DOHH2 (cell line): ENCODE measurements around the gene CLEC1B.

Experiments
- H3F3A ChIP-seq: fragments of 200-600 bp; sonication (generic), shearing (Covaris generic); 2 replicates; pipeline ENCODE4 v1.6.0; 2016; ENCODE audit warnings: antibody characterized with exemption, mild to moderate bottlenecking; ENCODE audit not compliant: control insufficient read depth, insufficient read depth
- H3K27ac ChIP-seq: fragments of 200-600 bp; sonication (generic); 2 replicates; pipeline ENCODE4 v1.5.1; 2014; ENCODE audit warnings: low read depth, mild to moderate bottlenecking, low read length, moderate library complexity
- H3K27me3 ChIP-seq: fragments of 200-600 bp; sonication (generic); 2 replicates; pipeline ENCODE4 v1.6.1; 2014; ENCODE audit warnings: mild to moderate bottlenecking, low read length, mixed read lengths; ENCODE audit not compliant: control insufficient read depth
- H3K36me3 ChIP-seq: fragments of 200-600 bp; sonication (generic); 2 replicates; pipeline ENCODE4 v1.6.1; 2014; ENCODE audit warnings: mild to moderate bottlenecking, low read length, moderate library complexity, mixed read lengths; ENCODE audit not compliant: control insufficient read depth
- H3K4me1 ChIP-seq: fragments of 200-600 bp; sonication (generic); 2 replicates; pipeline ENCODE4 v1.6.1; 2014; ENCODE audit warnings: mild to moderate bottlenecking, low read length, mixed read lengths; ENCODE audit not compliant: control insufficient read depth
- H3K4me2 ChIP-seq: fragments of 200-600 bp; sonication (generic); 2 replicates; pipeline ENCODE4 v1.6.0; 2014; ENCODE audit warnings: mild to moderate bottlenecking, low read length, moderate library complexity
- H3K4me3 ChIP-seq: fragments of 200-600 bp; sonication (generic); 2 replicates; pipeline ENCODE4 v1.5.1; 2014; ENCODE audit warnings: mild to moderate bottlenecking, low read length, mixed read lengths
- H3K79me2 ChIP-seq: fragments of 200-600 bp; sonication (generic); 2 replicates; pipeline ENCODE4 v1.6.1; 2014; ENCODE audit warnings: mild to moderate bottlenecking, low read length, mixed read lengths; ENCODE audit not compliant: control insufficient read depth
- H3K9me2 ChIP-seq: fragments of 200-600 bp; sonication (generic); replicated peaks from 2 replicates; pipeline ENCODE4 v1.6.1; 2014; ENCODE audit warnings: mild to moderate bottlenecking, low read length, mixed read lengths; ENCODE audit not compliant: control insufficient read depth
- H3K9me3 ChIP-seq: fragments of 200-600 bp; sonication (generic); 2 replicates; pipeline ENCODE4 v1.6.1; 2014; ENCODE audit warnings: antibody characterized with exemption, low read length, mixed read lengths; ENCODE audit not compliant: control insufficient read depth, insufficient read depth
- H4K20me1 ChIP-seq: fragments of 200-600 bp; sonication (generic); 2 replicates; pipeline ENCODE4 v1.6.0; 2014; ENCODE audit warnings: low read depth, mild to moderate bottlenecking, antibody characterized with exemption, low read length, moderate library complexity; ENCODE audit not compliant: control insufficient read depth, insufficient read depth
- CTCF ChIP-seq: fragments of 200-600 bp; sonication (generic); IDR thresholded peaks from one replicate; pipeline ENCODE4 v1.5.1; 2014; ENCODE audit warnings: antibody characterized with exemption, mild to moderate bottlenecking, low read depth, low read length; ENCODE audit not compliant: poor library complexity, severe bottlenecking
- EZH2phosphoT487 ChIP-seq: fragments of 200-600 bp; sonication (generic); IDR thresholded peaks from 2 replicates; pipeline ENCODE4 v1.6.1; 2017; ENCODE audit warnings: borderline replicate concordance, mild to moderate bottlenecking, antibody characterized with exemption, low read length, moderate library complexity, mixed read lengths

The CLEC1B gene

GRCh38 chr12:9992296-9992695, 6.6 kb downstream of the CLEC1B start:
- no peak for TF ChIP-seq CTCF
- TF ChIP-seq EZH2phosphoT487, result no peak
- peak overlapping the region; percentile 29 for H3K4me2 ChIP-seq

GRCh38 chr12:9991876-9992275, 7.0 kb downstream of the CLEC1B start:
- Histone ChIP-seq H3K9me3 (no peaks in the 10 kb centered on the region), H3F3A (no peaks in the 10 kb centered on the region), H3K4me1 (peaks cover 11% of the 10 kb centered on the region), H4K20me1 (no peaks in the 10 kb centered on the region), H3K27ac (no peak overlapping the region), H3K4me3 (no peak overlapping the region), H3K4me2 (no peak overlapping the region), H3K27me3 (peaks cover 11% of the 10 kb centered on the region; the same call in 1 of the 2 replicates), H3K9me2 (no peaks in the 10 kb centered on the region), H3K36me3 (no peaks in the 10 kb centered on the region), H3K79me2 (no peaks in the 10 kb centered on the region)
- TF ChIP-seq CTCF (no peak), EZH2phosphoT487 (no peak)

More at GRCh38 chr12:9992296-9992695, 6.6 kb downstream of the CLEC1B start:
- H3K4me3 ChIP-seq, result no peak overlapping the region
- H3K27ac ChIP-seq, result no peak overlapping the region
- H3K36me3 ChIP-seq, result no peaks in the 10 kb centered on the region
- H3K79me2 ChIP-seq, result no peaks in the 10 kb centered on the region
- no peaks in the 10 kb centered on the region for H4K20me1 ChIP-seq
- H3K9me3 ChIP-seq, result no peaks in the 10 kb centered on the region
- no peaks in the 10 kb centered on the region for H3F3A ChIP-seq
- H3K9me2 ChIP-seq, result no peaks in the 10 kb centered on the region
- peaks cover 11% of the 10 kb centered on the region for H3K4me1 ChIP-seq
- peaks cover 12% of the 10 kb centered on the region; the same call in 1 of the 2 replicates for H3K27me3 ChIP-seq

GRCh38 chr12:9980126-9980525, 18.8 kb downstream of the CLEC1B start:
- Histone ChIP-seq H3K27ac (no peak overlapping the region), H3K9me3 (no peaks in the 10 kb centered on the region; the same call in 1 of the 2 replicates), H3K36me3 (no peaks in the 10 kb centered on the region), H3K9me2 (no peaks in the 10 kb centered on the region), H3K4me1 (no peaks in the 10 kb centered on the region), H3F3A (no peaks in the 10 kb centered on the region), H3K79me2 (no peaks in the 10 kb centered on the region), H3K4me2 (no peak overlapping the region), H4K20me1 (no peaks in the 10 kb centered on the region), H3K4me3 (no peak overlapping the region), H3K27me3 (0 out of 2 replicates have a peak, but pooled peaks cover 3% of the 10 kb centered on the region)
- no peak for TF ChIP-seq CTCF
- TF ChIP-seq EZH2phosphoT487, result no peak
